Neural cell (in vitro differentiated cells): Measurements from ENCODE around the gene KBTBD8. TPM values are rescaled to one million over a fixed set of nuclear protein-coding genes. Genes with fewer than 3 reads are reported as not detected.

Experiments used
- H2AFZ ChIP-seq: fragments of 200-600, 300-800 bp; sonication (generic), shearing (Covaris generic); 2 replicates; pipeline ENCODE4 v1.6.0; 2014; ENCODE audit warnings: low read depth, mild to moderate bottlenecking, antibody characterized with exemption, low read length, moderate library complexity
- H3F3A ChIP-seq: fragments of 200-600 bp; shearing (Covaris generic); 2 replicates; pipeline ENCODE4 v1.6.1; 2016; ENCODE audit warnings: mild to moderate bottlenecking, moderate library complexity, mixed read lengths, antibody characterized with exemption, low read length; ENCODE audit not compliant: insufficient read depth, poor library complexity, severe bottlenecking
- H3K27ac ChIP-seq: fragments of 200-600, 300-800 bp; sonication (generic), shearing (Covaris generic); 2 replicates; pipeline ENCODE4 v1.5.1; 2014; ENCODE audit warnings: mild to moderate bottlenecking, low read length, moderate library complexity
- H3K27me3 ChIP-seq: fragments of 300-800, 200-600 bp; sonication (generic), shearing (Covaris generic); 2 replicates; pipeline ENCODE4 v1.6.0; 2014; ENCODE audit warnings: mild to moderate bottlenecking, low read depth, low read length, moderate library complexity; ENCODE audit not compliant: insufficient read depth
- H3K36me3 ChIP-seq: fragments of 300-800, 200-600 bp; sonication (generic), shearing (Covaris generic); 2 replicates; pipeline ENCODE4 v1.5.1; 2014; ENCODE audit warnings: mild to moderate bottlenecking, antibody characterized with exemption, low read length, moderate library complexity; ENCODE audit not compliant: insufficient read depth
- H3K4me2 ChIP-seq: fragments of 300-800, 200-600 bp; sonication (generic), shearing (Covaris generic); 2 replicates; pipeline ENCODE4 v1.6.0; 2014; ENCODE audit warnings: mild to moderate bottlenecking, low read length
- H3K4me3 ChIP-seq: fragments of 300-800, 200-600 bp; sonication (generic), shearing (Covaris generic); 2 replicates; pipeline ENCODE4 v1.5.1; 2014; ENCODE audit warnings: mild to moderate bottlenecking, low read length, moderate library complexity
- H3K79me2 ChIP-seq: fragments of 200-600 bp; shearing (Covaris generic); replicated peaks from 2 replicates; pipeline ENCODE4 v1.6.0; 2014; ENCODE audit warnings: mild to moderate bottlenecking, low read length, moderate library complexity; ENCODE audit not compliant: insufficient read depth
- H3K9ac ChIP-seq: fragments of 300-800, 200-600 bp; sonication (generic), shearing (Covaris generic); 2 replicates; pipeline ENCODE4 v1.6.1; 2016; ENCODE audit warnings: mild to moderate bottlenecking, low read length, mixed read lengths
- H3K9me2 ChIP-seq: fragments of 200-600 bp; shearing (Covaris generic); 2 replicates; pipeline ENCODE4 v1.6.1; 2016; ENCODE audit warnings: mild to moderate bottlenecking, low read length, mixed read lengths; ENCODE audit not compliant: insufficient read depth
- H3K9me3 ChIP-seq: fragments of 200-600, 300-800 bp; sonication (generic), shearing (Covaris generic); 2 replicates; pipeline ENCODE4 v1.6.1; 2016; ENCODE audit warnings: mild to moderate bottlenecking, mixed run types, low read length, moderate library complexity, mixed read lengths
- H4K20me1 ChIP-seq: fragments of 200-600 bp; shearing (Covaris generic); 2 replicates; pipeline ENCODE4 v1.6.1; 2016; ENCODE audit warnings: mild to moderate bottlenecking, mixed run types; ENCODE audit not compliant: insufficient read depth
- CTCF ChIP-seq: fragments of 450-650 bp; IDR thresholded peaks from 2 replicates; pipeline ENCODE4 v1.5.1; 2014; ENCODE audit warnings: antibody characterized with exemption, mild to moderate bottlenecking, moderate library complexity; ENCODE audit not compliant: poor library complexity, severe bottlenecking
- EP300 ChIP-seq: fragments of 450-650 bp; conservative IDR thresholded peaks from 2 replicates; pipeline ENCODE4 v1.6.1; 2014; ENCODE audit warnings: antibody characterized with exemption, mild to moderate bottlenecking, moderate library complexity; ENCODE audit not compliant: poor library complexity, severe bottlenecking
- EZH2 ChIP-seq: fragments of 200-600, 300-800 bp; shearing (Covaris generic), sonication (generic); IDR thresholded peaks from 2 replicates; pipeline ENCODE4 v1.6.1; 2014; ENCODE audit warnings: antibody characterized with exemption, low read length, borderline replicate concordance, mild to moderate bottlenecking; ENCODE audit not compliant: insufficient read depth, poor library complexity, severe bottlenecking
- MXI1 ChIP-seq: fragments of 450-650 bp; conservative IDR thresholded peaks from 2 replicates; pipeline ENCODE4 v1.6.1; 2014; ENCODE audit warnings: antibody characterized with exemption, mild to moderate bottlenecking; ENCODE audit not compliant: poor library complexity, severe bottlenecking
- POLR2AphosphoS5 ChIP-seq: IDR thresholded peaks from 2 replicates; pipeline ENCODE4 v1.6.1; 2012
- RAD21 ChIP-seq: fragments of 450-650 bp; conservative IDR thresholded peaks from 2 replicates; pipeline ENCODE4 v1.6.1; 2014; ENCODE audit warnings: antibody characterized with exemption, mild to moderate bottlenecking, moderate library complexity
- SMC3 ChIP-seq: fragments of 450-650 bp; conservative IDR thresholded peaks from 2 replicates; pipeline ENCODE4 v1.6.1; 2014; ENCODE audit warnings: antibody characterized with exemption, mild to moderate bottlenecking, moderate library complexity; ENCODE audit not compliant: poor library complexity
- TAF1 ChIP-seq: IDR thresholded peaks from 2 replicates; pipeline ENCODE4 v1.6.1; 2012; ENCODE audit warnings: low read depth
- polyA plus RNA-seq: library from polyadenylated mRNA; depleted of rRNA; stranded (reverse); fragments of >200 nt; gene quantifications from 2 replicates; pipeline ENCODE4 v1.2.3, GENCODE V29; 2014
- TF ChIP-seq, protein P1 (sequence below): IDR thresholded peaks from 2 replicates; pipeline ENCODE4 v1.6.1; 2012; ENCODE audit warnings: borderline replicate concordance

KBTBD8 gene
- polyA plus RNA-seq, 1 donor from 2014 or later: 4.7 TPM

- TF ChIP-seq POLR2AphosphoS5 (no peak), RAD21 (no peak), TAF1 (no peak), SMC3 (no peak), EZH2 (no peak), EP300 (no peak), MXI1 (no peak), CTCF (no peak)
- TF ChIP-seq, protein P1, sequence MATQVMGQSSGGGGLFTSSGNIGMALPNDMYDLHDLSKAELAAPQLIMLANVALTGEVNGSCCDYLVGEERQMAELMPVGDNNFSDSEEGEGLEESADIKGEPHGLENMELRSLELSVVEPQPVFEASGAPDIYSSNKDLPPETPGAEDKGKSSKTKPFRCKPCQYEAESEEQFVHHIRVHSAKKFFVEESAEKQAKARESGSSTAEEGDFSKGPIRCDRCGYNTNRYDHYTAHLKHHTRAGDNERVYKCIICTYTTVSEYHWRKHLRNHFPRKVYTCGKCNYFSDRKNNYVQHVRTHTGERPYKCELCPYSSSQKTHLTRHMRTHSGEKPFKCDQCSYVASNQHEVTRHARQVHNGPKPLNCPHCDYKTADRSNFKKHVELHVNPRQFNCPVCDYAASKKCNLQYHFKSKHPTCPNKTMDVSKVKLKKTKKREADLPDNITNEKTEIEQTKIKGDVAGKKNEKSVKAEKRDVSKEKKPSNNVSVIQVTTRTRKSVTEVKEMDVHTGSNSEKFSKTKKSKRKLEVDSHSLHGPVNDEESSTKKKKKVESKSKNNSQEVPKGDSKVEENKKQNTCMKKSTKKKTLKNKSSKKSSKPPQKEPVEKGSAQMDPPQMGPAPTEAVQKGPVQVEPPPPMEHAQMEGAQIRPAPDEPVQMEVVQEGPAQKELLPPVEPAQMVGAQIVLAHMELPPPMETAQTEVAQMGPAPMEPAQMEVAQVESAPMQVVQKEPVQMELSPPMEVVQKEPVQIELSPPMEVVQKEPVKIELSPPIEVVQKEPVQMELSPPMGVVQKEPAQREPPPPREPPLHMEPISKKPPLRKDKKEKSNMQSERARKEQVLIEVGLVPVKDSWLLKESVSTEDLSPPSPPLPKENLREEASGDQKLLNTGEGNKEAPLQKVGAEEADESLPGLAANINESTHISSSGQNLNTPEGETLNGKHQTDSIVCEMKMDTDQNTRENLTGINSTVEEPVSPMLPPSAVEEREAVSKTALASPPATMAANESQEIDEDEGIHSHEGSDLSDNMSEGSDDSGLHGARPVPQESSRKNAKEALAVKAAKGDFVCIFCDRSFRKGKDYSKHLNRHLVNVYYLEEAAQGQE: no peak
- no peaks in the 10 kb centered on the region for H3K9me3 ChIP-seq
- no peak overlapping the region for H3K9ac ChIP-seq
- H2AFZ ChIP-seq: no peak overlapping the region
- H3K4me2 ChIP-seq: no peak overlapping the region
- H3K9me2 ChIP-seq: no peaks in the 10 kb centered on the region
- H3K27me3 ChIP-seq: no peaks in the 10 kb centered on the region
- H3K36me3 ChIP-seq: no peaks in the 10 kb centered on the region
- H3K27ac ChIP-seq: no peak overlapping the region
- H3K79me2 ChIP-seq: no peaks in the 10 kb centered on the region
- H3F3A ChIP-seq: no peaks in the 10 kb centered on the region
- H3K4me3 ChIP-seq: no peak overlapping the region
- no peaks in the 10 kb centered on the region for H4K20me1 ChIP-seq
These were observed 47.8 kb downstream of the KBTBD8 start for GRCh38 chr3:67045711-67046465.

DNA sequence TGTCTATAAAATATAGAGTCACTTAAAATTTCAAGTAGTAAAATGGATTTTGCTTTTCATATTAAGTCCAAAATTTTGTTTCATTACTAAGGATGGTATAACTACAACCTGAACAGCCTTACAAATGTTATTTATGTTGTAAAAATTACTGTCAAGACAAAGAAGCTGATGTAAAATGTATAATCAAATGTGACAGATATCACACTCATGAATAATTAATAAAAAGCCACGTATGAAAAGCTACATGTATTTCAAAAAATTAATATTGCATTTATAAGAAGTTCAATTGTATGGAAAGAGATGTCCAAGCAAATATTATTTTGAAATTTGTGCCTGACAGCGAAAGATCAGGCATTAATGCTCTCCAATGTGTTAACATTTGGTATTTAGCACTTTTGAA lies 48.9 kb downstream of the KBTBD8 start:
- no peaks in the 10 kb centered on the region for H3K27me3 ChIP-seq
- H3K27ac ChIP-seq: no peak overlapping the region
- H3F3A ChIP-seq: no peaks in the 10 kb centered on the region
- H3K79me2 ChIP-seq: no peaks in the 10 kb centered on the region
- H3K9me3 ChIP-seq: no peaks in the 10 kb centered on the region
- no peak overlapping the region for H3K9ac ChIP-seq
- no peak overlapping the region for H3K4me2 ChIP-seq
- no peak for TF ChIP-seq EP300
- no peak for TF ChIP-seq POLR2AphosphoS5
- TF ChIP-seq RAD21: no peak
- no peak for TF ChIP-seq SMC3
- TF ChIP-seq, protein P1: no peak
- TF ChIP-seq TAF1: no peak
- TF ChIP-seq CTCF: no peak
- no peak for TF ChIP-seq MXI1
- no peak for TF ChIP-seq EZH2
- no peaks in the 10 kb centered on the region for H4K20me1 ChIP-seq
- no peak overlapping the region for H2AFZ ChIP-seq
- no peaks in the 10 kb centered on the region for H3K36me3 ChIP-seq
- no peaks in the 10 kb centered on the region for H3K9me2 ChIP-seq
- no peak overlapping the region for H3K4me3 ChIP-seq
